ENCODE data around the gene SNAPC5. TPM values are rescaled to one million over a fixed set of nuclear protein-coding genes. Genes with fewer than 3 reads are reported as not detected.

The SNAPC5 gene
- total RNA-seq, 4 donors from 2014 or later: 39.6 to 58.8 (median 50.8) TPM

DNA sequence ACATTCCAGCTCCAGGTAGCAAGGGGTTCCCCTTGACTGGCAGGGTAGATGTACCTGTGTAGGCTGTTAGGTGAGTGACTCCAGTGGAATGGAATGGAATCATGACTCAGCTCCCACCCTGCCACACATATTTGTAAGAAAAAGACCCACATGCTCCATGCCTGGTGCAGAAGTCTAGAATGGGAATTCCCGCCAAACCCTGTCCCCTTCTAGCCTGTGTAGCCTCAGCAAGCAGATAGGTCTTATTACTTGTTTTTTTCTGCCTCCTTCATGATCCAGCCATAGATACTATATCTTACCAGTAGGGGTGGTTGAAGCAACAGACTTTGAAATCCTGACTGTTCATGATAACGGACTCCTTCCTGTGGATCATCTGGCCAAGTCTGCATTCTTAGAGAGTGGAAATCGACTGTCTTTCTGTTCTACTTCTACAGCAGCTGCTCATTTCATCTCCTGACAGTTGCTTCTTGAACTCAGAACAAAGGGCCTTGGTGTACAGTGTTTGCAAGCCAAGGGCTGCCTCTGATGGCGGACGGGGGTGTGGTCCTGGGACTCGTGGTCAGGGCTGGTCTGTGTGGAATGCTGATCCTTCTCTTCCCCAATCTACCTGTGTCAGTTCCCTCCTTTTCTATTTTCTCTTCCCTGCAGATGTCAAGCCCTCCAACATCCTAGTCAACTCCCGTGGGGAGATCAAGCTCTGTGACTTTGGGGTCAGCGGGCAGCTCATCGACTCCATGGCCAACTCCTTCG is 16.3 kb downstream of the SNAPC5 start:
- no peak overlapping the region for H3K4me3 ChIP-seq
- in situ Hi-C loops (cut with MboI; ENCODE audit: low sequenced_read_pairs in 4 of 4) (no loop called here), intact Hi-C loops (cut with DNase I; ENCODE audit: low total_unique reads) (no loop called here)
- ATAC-seq (no peak), DNase-seq (no peak)
- TF ChIP-seq POLR2A (IDR thresholded peaks at IDR 0.05): no peak
- TF ChIP-seq, protein P1, sequence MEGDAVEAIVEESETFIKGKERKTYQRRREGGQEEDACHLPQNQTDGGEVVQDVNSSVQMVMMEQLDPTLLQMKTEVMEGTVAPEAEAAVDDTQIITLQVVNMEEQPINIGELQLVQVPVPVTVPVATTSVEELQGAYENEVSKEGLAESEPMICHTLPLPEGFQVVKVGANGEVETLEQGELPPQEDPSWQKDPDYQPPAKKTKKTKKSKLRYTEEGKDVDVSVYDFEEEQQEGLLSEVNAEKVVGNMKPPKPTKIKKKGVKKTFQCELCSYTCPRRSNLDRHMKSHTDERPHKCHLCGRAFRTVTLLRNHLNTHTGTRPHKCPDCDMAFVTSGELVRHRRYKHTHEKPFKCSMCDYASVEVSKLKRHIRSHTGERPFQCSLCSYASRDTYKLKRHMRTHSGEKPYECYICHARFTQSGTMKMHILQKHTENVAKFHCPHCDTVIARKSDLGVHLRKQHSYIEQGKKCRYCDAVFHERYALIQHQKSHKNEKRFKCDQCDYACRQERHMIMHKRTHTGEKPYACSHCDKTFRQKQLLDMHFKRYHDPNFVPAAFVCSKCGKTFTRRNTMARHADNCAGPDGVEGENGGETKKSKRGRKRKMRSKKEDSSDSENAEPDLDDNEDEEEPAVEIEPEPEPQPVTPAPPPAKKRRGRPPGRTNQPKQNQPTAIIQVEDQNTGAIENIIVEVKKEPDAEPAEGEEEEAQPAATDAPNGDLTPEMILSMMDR (IDR thresholded peaks at IDR 0.05 in 4 of 5, conservative IDR thresholded peaks at IDR 0.05 in 1 of 5): no peak
- peaks cover 0 to 30% of the 10 kb centered on the region in 2 donors for H3K36me3 ChIP-seq
- H3K27me3 ChIP-seq: no peaks in the 10 kb centered on the region
- no peak overlapping the region for H3K27ac ChIP-seq
- no peaks in the 10 kb centered on the region for H3K9me3 ChIP-seq
- H3K4me1 ChIP-seq: peaks cover 6 to 12% of the 10 kb centered on the region in 2 donors

DNA sequence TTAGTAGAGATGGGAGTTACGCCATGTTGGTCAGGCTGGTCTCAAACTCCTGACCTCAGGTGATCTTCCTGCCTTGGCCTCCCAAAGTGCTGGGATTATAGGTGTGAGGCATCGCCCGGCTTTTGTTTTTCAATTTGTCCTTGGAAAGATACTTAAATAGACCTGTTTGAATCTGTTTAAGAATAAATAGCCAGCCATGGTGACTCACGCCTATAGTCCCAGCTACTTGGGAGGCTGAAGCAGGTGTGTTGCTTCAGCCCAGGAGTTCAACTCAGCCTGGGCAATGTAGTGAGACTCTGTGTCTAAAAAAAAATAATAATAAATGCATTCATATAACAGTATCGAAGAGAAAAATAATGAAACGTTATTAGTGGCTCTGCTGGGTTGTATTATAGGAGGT is 17.3 kb downstream of the SNAPC5 start:
- no peaks in the 10 kb centered on the region for H3K27me3 ChIP-seq
- peaks cover 6 to 12% of the 10 kb centered on the region in 2 donors for H3K4me1 ChIP-seq
- in situ Hi-C loops (cut with MboI; ENCODE audit: low sequenced_read_pairs in 4 of 4) (no loop called here), intact Hi-C loops (cut with DNase I; ENCODE audit: low total_unique reads) (no loop called here)
- H3K27ac ChIP-seq: no peak overlapping the region
- ATAC-seq (no peak), DNase-seq (no peak)
- TF ChIP-seq, protein P1 (IDR thresholded peaks at IDR 0.05 in 4 of 5, conservative IDR thresholded peaks at IDR 0.05 in 1 of 5): no peak
- TF ChIP-seq POLR2A (IDR thresholded peaks at IDR 0.05): no peak
- no peaks in the 10 kb centered on the region for H3K9me3 ChIP-seq
- H3K36me3 ChIP-seq: peaks cover 0 to 25% of the 10 kb centered on the region in 2 donors
- no peak overlapping the region for H3K4me3 ChIP-seq

DNA sequence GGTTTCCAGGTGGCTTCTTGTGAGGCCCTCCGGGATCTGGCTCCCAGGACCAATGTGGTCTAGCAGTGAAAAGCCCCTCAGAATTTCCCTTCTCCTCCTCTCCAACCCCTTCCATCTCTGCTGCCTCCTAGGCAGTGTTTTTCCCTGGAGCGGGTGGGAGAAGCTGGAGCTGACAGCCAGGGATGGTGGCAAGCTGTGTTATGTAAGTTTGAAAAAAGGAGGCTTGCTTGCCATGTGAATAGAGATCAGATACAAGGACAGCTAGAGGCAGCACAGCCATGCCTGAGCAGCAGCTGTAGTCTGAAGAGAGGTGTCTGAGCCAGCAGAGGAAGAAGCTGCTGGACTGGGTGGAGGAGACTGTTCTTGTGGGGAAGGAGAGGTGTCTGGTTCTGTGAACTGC is 20.6 kb downstream of the SNAPC5 start:
- Histone ChIP-seq H3K36me3 (peaks cover 0 to 11% of the 10 kb centered on the region in 2 donors), H3K4me1 (peaks cover 10 to 20% of the 10 kb centered on the region in 2 donors), H3K4me3 (no peak overlapping the region), H3K9me3 (no peaks in the 10 kb centered on the region), H3K27me3 (no peaks in the 10 kb centered on the region), H3K27ac (no peak overlapping the region)
- TF ChIP-seq, protein P1 (IDR thresholded peaks at IDR 0.05 in 4 of 5, conservative IDR thresholded peaks at IDR 0.05 in 1 of 5): no peak
- TF ChIP-seq POLR2A (IDR thresholded peaks at IDR 0.05): no peak
- ATAC-seq: no peak
- in situ Hi-C loops (cut with MboI; ENCODE audit: low sequenced_read_pairs in 4 of 4): no loop called here
- no peak for DNase-seq
- intact Hi-C loops (cut with DNase I; ENCODE audit: low total_unique reads): no loop called here

DNA sequence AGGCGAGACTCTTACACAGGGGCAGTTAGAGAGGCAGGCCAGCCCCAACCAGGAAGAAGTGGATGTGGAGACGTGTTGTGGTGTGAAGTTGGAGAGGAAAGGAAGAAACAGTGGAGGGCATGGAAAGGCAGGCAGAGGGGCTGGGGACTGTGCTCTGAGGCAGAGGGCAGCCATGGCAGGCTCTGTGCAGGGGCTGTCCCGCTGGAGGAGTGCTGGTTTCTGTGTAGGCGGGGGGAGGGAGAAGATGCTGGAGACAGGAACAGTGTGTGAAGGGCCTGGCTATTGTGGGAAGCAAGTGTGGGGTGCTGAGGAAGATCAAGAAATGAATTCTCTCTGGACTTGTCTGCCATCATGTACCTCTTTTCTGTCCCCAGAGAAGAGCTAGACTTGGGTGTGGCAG is 21.0 kb downstream of the SNAPC5 start:
- H3K27me3 ChIP-seq: no peaks in the 10 kb centered on the region
- H3K36me3 ChIP-seq: peaks cover 0 to 6% of the 10 kb centered on the region in 2 donors
- intact Hi-C loops (cut with DNase I; ENCODE audit: low total_unique reads) (no loop called here), in situ Hi-C loops (cut with MboI; ENCODE audit: low sequenced_read_pairs in 4 of 4) (no loop called here)
- H3K4me3 ChIP-seq: no peak overlapping the region
- H3K9me3 ChIP-seq: no peaks in the 10 kb centered on the region
- DNase-seq (no peak), ATAC-seq (no peak)
- no peak overlapping the region for H3K27ac ChIP-seq
- no peak for TF ChIP-seq POLR2A (IDR thresholded peaks at IDR 0.05)
- TF ChIP-seq, protein P1 (IDR thresholded peaks at IDR 0.05 in 4 of 5, conservative IDR thresholded peaks at IDR 0.05 in 1 of 5): no peak
- peaks cover 10 to 21% of the 10 kb centered on the region in 2 donors for H3K4me1 ChIP-seq
